Nephron progenitor cell (in vitro differentiated cells): ENCODE measurements around the gene RNASEL.

ENCODE experiments used
- DNase-seq: peaks from one replicate; pipeline ENCODE4 v3.0.0; 2021
- H3K27ac Mint-ChIP-seq: 2 replicates; pipeline ENCODE4 v1.8.0; 2021; ENCODE audit warnings: mild to moderate bottlenecking, moderate library complexity, mixed read lengths
- H3K27me3 Mint-ChIP-seq: 2 replicates; pipeline ENCODE4 v1.8.0; 2021; ENCODE audit warnings: mild to moderate bottlenecking, low read depth, mixed read lengths; ENCODE audit not compliant: poor library complexity
- H3K36me3 Mint-ChIP-seq: 2 replicates; pipeline ENCODE4 v1.8.0; 2021; ENCODE audit warnings: low read depth, mixed read lengths
- H3K4me1 Mint-ChIP-seq: 2 replicates; pipeline ENCODE4 v1.8.0; 2021; ENCODE audit warnings: mixed read lengths
- H3K4me3 Mint-ChIP-seq: 2 replicates; pipeline ENCODE4 v1.8.0; 2021; ENCODE audit warnings: mild to moderate bottlenecking, moderate library complexity, mixed read lengths
- H3K9me3 Mint-ChIP-seq: 2 replicates; pipeline ENCODE4 v1.8.0; 2021; ENCODE audit warnings: mild to moderate bottlenecking, moderate library complexity, mixed read lengths
- CTCF ChIP-seq: fragments of 200-600 bp; sonication (generic); IDR thresholded peaks from 2 replicates; pipeline ENCODE4 v1.5.0; 2021; ENCODE audit warnings: antibody characterized with exemption

Gene RNASEL

GRCh38 chr1:182584746-182585145, 4.3 kb downstream of the RNASEL start:
- Mint-ChIP-seq H3K4me1 (peaks cover 37% of the 10 kb centered on the region), H3K27ac (no peak overlapping the region), H3K9me3 (peaks cover 9% of the 10 kb centered on the region), H3K36me3 (peaks cover 50% of the 10 kb centered on the region), H3K27me3 (peaks cover 4% of the 10 kb centered on the region), H3K4me3 (no peak overlapping the region)
- no peak for TF ChIP-seq CTCF
- DNase-seq = no peak

- H3K4me3 Mint-ChIP-seq = no peak overlapping the region
- no peaks in the 10 kb centered on the region for H3K9me3 Mint-ChIP-seq
- TF ChIP-seq CTCF = no peak
- H3K4me1 Mint-ChIP-seq = peaks cover 20% of the 10 kb centered on the region
- DNase-seq = no peak
- peaks cover 55% of the 10 kb centered on the region for H3K36me3 Mint-ChIP-seq
- H3K27me3 Mint-ChIP-seq = no peaks in the 10 kb centered on the region
- H3K27ac Mint-ChIP-seq = no peak overlapping the region
Observed at GRCh38 chr1:182580736-182581135, 8.3 kb downstream of the RNASEL start.

- no peak overlapping the region for H3K4me3 Mint-ChIP-seq
- no peak overlapping the region for H3K27ac Mint-ChIP-seq
- no peaks in the 10 kb centered on the region for H3K4me1 Mint-ChIP-seq
- no peaks in the 10 kb centered on the region for H3K9me3 Mint-ChIP-seq
- no peak for TF ChIP-seq CTCF
- DNase-seq = no peak
- H3K36me3 Mint-ChIP-seq = peaks cover 30% of the 10 kb centered on the region
- H3K27me3 Mint-ChIP-seq = no peaks in the 10 kb centered on the region
Observed at GRCh38 chr1:182575540-182576149, 13.4 kb downstream of the RNASEL start.

GRCh38 chr1:182574156-182574555, 14.9 kb downstream of the RNASEL start:
- Mint-ChIP-seq H3K4me3 (no peak overlapping the region), H3K4me1 (no peaks in the 10 kb centered on the region), H3K9me3 (no peaks in the 10 kb centered on the region), H3K27me3 (no peaks in the 10 kb centered on the region), H3K27ac (no peak overlapping the region), H3K36me3 (peaks cover 15% of the 10 kb centered on the region)
- TF ChIP-seq CTCF = no peak
- no peak for DNase-seq

GRCh38 chr1:182570611-182570970, 18.5 kb downstream of the RNASEL start:
- no peak for DNase-seq
- Mint-ChIP-seq H3K27ac (no peak overlapping the region), H3K4me3 (no peak overlapping the region), H3K36me3 (peaks cover 3% of the 10 kb centered on the region), H3K4me1 (no peaks in the 10 kb centered on the region), H3K9me3 (peaks cover 4% of the 10 kb centered on the region), H3K27me3 (no peaks in the 10 kb centered on the region)
- no peak for TF ChIP-seq CTCF

- Mint-ChIP-seq H3K27ac (no peak overlapping the region), H3K4me3 (no peak overlapping the region)
- no peak for TF ChIP-seq CTCF
Observed at GRCh38 chr1:182569939-182570610, 19.0 kb downstream of the RNASEL start.

More at GRCh38 chr1:182569939-182570610, 19.0 kb downstream of the RNASEL start:
- Mint-ChIP-seq H3K4me1 (no peaks in the 10 kb centered on the region), H3K9me3 (peaks cover 4% of the 10 kb centered on the region), H3K36me3 (no peaks in the 10 kb centered on the region), H3K27me3 (no peaks in the 10 kb centered on the region)
- no peak for DNase-seq
